Astrocyte of the spinal cord (primary cell): Measurements from ENCODE around the gene SLCO3A1.
"Not testable (repeated sequence)": the region's sequence is repeated elsewhere in the genome, so short reads cannot be mapped to it uniquely, and the experiment has no call there.

Experiments
- DNase-seq: peaks from one replicate; pipeline ENCODE4 v3.0.0; 2011; ENCODE audit warnings: low read depth, low spot score
- H3K4me3 ChIP-seq: 2 replicates; pipeline ENCODE4 v1.5.1; 2011; ENCODE audit warnings: low read depth, mild to moderate bottlenecking, low read length, moderate library complexity
- CTCF ChIP-seq: IDR thresholded peaks from 2 replicates; pipeline ENCODE4 v1.5.1; 2012; ENCODE audit warnings: low read depth, mild to moderate bottlenecking, low read length, inconsistent platforms
- in situ Hi-C: cut with HindIII; loops from 2 replicates; pipeline ENCODE4 v1.10.0; 2017; ENCODE audit warnings: low sequenced_read_pairs

SLCO3A1 gene

GRCh38 chr15:92068121-92068520, 214.6 kb downstream of the SLCO3A1 start:
- TF ChIP-seq CTCF = no peak
- in situ Hi-C loops = no loop called here
- H3K4me3 ChIP-seq = no peak overlapping the region
- DNase-seq = no peak

DNA sequence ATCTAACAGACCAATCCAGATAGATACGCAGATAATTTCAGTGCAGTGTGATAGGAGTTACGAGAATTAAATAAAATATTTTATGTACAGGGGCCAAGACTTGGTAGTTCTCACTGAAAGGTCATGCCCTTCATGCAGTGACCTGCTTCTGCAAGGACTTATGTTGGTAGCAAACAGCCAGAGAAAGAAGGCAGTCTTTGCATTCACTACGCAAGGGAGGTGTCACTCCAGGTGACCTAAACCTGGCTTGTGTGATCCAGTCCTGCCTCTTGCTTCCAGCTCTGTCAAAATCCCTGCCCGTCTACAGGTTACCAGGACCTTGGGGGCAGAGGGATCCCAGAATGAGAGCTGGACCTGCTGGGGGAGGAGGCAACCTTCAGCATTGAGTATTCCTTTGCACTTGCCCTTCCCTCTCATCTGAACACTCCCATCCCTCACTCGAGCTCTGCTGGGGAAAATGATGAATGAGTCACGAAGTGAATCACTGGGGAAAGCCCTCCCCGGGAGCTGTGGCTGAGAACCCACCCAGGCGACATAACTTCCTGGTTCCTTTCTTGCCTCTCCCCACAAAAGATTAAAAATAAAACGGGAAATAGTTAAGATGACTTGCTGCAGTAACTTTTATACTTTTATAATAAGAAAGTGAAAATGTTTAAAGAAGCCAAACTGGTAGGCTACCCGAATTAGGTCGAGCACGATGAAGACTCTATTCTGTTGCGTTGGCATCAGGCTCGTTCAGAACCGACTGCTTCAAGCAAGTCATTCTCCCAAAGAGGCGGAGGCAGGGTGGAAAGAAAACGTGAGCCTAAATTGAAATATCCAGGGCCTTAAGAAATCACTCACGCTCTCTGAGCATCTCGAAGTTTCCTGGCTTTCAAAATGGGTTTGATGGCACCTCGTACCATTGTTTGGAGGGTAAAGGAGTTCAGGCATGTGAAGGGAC, 216.1 kb downstream of the SLCO3A1 start:
- in situ Hi-C loops = no loop called here
- no peak for TF ChIP-seq CTCF
- no peak overlapping the region for H3K4me3 ChIP-seq
- peak; percentile 80 for DNase-seq

GRCh38 chr15:92070251-92070650, 216.7 kb downstream of the SLCO3A1 start:
- DNase-seq, H3K4me3 ChIP-seq, in situ Hi-C loops: not testable (repeated sequence)

DNA sequence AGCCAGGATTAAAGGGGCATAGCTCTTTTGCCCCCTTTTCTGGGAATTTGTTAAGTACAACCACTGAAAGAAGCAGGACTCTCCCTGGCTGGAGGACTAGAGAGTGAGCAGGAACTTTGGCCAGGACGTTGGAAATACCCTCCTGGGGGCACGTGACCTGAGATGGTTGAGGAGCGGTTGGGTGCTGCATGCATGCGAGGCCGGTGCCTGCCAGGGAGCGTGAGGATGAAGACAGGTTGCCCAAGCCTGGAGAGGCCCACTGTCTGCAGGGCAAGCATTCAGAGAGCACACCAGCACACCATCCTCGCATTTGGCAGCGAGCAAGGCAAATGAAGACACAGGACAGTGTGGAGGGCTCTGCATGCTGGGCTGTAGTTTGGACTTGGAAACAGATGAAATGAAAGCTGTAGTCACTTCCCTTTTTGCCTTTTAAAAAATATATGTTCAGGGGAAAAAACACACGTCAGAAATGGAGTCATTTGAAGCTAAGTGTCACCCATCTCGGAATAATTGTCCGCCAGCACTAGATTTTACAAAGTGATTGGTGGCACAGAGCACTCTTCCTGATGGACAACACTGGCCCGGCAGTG, 217.6 kb downstream of the SLCO3A1 start:
- DNase-seq = no peak
- no peak for TF ChIP-seq CTCF
- no peak overlapping the region for H3K4me3 ChIP-seq
- in situ Hi-C loops = no loop called here

DNA sequence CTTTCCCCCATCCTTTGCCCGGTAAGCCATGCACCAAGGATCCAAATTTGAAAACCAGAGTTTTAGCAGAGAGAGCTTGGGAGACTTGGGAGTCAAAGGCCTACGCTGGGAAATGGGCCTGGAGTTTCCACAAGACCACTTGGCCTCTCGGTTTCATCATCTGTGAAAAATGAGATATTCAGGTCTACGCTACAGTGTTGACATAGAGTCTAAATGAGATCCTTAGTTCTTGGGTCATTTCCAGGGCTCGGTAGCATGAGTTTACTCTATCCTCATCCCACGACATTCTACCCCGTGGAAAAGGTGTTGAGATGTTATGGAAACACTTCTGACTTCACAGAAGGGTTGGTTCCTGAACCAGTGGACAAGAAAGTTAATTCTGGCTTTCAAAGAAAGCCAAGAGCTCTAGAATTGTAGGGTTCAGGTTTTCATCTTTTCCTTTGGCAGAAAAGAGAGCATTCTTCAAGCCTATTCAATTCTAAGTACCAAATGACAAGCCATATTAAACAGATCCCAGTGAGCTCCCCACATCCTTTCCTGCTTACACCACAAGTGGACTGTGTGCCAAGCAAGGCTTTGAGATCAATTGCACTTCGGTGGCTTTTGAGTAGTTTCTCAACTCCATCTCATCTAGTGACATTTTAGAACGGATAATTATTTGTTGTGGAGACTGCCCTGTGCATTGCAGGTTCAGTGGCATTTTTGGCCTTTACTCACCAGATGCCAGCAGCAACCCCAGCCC, 219.7 kb downstream of the SLCO3A1 start:
- TF ChIP-seq CTCF = no peak
- H3K4me3 ChIP-seq = no peak overlapping the region
- DNase-seq = no peak
- in situ Hi-C loops = no loop called here

GRCh38 chr15:92074101-92074500, 220.6 kb downstream of the SLCO3A1 start:
- no peak for DNase-seq
- TF ChIP-seq CTCF = no peak
- no peak overlapping the region for H3K4me3 ChIP-seq
- in situ Hi-C loops = no loop called here
